T-helper 1 cell (primary cell): ENCODE data around the gene ANO7.
A peak's percentile ranks its signal among the peaks of the same experiment; 100 is the strongest.

Source experiments
- DNase-seq, 5 donors: peaks; one replicate each; pipeline ENCODE4 v3.0.0-alpha.2; 2012 to 2020
- total RNA-seq, 4 donors: gene quantifications; one replicate each; lab custom pipeline; 2026; lab: John Stamatoyannopoulos, UW

ANO7 gene
- 0 to 0.31 (median 0.08) reads per million in 4 donors for total RNA-seq

DNA sequence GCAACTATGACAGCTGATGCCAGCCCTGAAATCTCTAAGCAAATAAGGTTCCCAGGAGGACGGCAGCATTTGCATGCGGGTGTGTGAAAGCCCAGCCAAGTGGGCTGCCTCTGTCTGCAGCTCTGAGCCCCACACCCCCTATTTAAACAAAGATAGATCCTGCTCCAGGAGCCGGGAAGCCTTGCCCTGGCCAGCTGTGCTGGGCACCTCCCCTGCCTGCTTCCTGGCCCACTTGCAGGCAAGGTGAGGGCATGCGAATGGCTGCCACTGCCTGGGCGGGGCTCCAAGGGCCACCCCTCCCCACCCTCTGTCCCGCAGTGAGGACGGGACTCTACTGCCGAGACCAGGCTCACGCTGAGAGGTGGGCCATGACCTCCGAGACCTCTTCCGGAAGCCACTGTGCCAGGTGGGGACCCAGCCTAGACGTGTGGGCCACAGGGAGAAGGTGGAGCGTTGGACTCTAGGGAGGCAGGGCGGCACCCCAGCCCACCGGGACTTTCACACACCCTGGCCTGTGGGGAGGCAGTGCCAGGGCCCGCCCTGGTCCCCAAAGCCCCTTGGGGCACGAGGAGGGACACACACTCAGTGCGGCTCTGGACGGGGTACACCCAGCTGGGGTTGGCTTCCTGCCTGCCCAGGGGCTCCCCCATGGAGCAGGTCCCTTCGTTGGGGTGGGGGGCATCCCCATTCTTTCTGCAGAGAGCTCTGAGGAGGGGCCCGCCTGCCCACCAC is at the start of gene ANO7:
Gene ANO7 (plus strand): TSS at position 317 of the 732 bp plus-strand sequence. CDS start 1,387 bp downstream, outside the sequence.
- DNase-seq, result no peak

GRCh38 chr2:241139531-241140444 is 48.7 kb upstream of the ANO7 start:
- DNase-seq, result no peak

DNA sequence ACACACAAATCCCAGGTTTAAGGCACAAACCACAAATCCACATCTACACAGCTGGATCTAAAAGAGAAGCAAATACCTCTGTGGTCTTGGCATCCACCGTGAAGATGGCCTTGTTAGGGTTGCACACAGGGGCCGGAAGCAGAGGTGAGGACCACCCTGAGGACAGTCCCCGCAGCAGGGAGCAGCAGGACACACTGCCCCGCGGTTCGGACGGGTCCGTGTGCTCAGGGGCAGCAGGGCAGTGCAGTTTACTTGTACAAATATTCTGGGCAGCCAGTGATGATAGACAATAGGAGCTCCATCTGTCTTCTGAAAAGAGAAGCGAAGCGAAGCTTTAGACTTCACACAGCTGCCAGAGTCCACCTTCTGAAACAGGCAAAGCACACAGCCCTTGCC is 48.0 kb upstream of the ANO7 start:
- no peak for DNase-seq

- DNase-seq, result no peak
Measured at GRCh38 chr2:241141214-241141770, 47.2 kb upstream of the ANO7 start.

- DNase-seq, result no peak
Measured at GRCh38 chr2:241142063-241142462, 46.4 kb upstream of the ANO7 start.

- DNase-seq, result no peak
Measured at GRCh38 chr2:241142593-241142992, 45.9 kb upstream of the ANO7 start.

- no peak for DNase-seq
Measured at GRCh38 chr2:241146286-241146685, 42.2 kb upstream of the ANO7 start.

GRCh38 chr2:241147336-241147735 is 41.1 kb upstream of the ANO7 start:
- DNase-seq, result no peak

GRCh38 chr2:241148239-241148638 is 40.2 kb upstream of the ANO7 start:
- no peak for DNase-seq

GRCh38 chr2:241148891-241149674 is 39.4 kb upstream of the ANO7 start, which contains the start of gene PASK:
Gene PASK (minus strand): TSS chr2:241149472. CDS start chr2:241143032, 6,440 bp downstream.
- peak; percentile 86 to 95 (median 90) for DNase-seq

DNA sequence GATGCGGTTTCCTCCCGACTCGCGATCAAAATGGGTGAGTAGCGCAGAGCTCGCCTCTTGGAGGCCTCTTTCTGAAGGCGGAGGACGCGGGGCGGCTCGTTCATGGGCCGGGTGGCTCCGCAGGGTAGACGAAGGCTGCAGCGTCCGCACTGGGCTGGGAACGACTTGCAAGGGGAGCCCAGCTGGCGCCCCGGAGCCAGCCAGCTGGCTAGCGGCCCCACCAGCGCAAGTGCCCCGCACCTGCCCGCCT is 38.9 kb upstream of the ANO7 start:
- DNase-seq, result no peak

GRCh38 chr2:241149925-241150659 is 38.4 kb upstream of the ANO7 start, which contains the start of gene PPP1R7:
Gene PPP1R7 (plus strand): TSS chr2:241150467. CDS start chr2:241150496, 29 bp downstream.
- DNase-seq, result peak; percentile 90 to 95 (median 95)

GRCh38 chr2:241150660-241151530 is 37.6 kb upstream of the ANO7 start:
- DNase-seq, result no peak

- no peak for DNase-seq
Measured at GRCh38 chr2:241151934-241152660, 36.4 kb upstream of the ANO7 start.

GRCh38 chr2:241153616-241154015 is 34.9 kb upstream of the ANO7 start:
- peak in 1 of 5 donors; percentile 25 for DNase-seq

- no peak for DNase-seq
Measured at GRCh38 chr2:241154915-241155314, 33.6 kb upstream of the ANO7 start.

GRCh38 chr2:241155936-241156335 is 32.5 kb upstream of the ANO7 start:
- DNase-seq, result no peak

DNA sequence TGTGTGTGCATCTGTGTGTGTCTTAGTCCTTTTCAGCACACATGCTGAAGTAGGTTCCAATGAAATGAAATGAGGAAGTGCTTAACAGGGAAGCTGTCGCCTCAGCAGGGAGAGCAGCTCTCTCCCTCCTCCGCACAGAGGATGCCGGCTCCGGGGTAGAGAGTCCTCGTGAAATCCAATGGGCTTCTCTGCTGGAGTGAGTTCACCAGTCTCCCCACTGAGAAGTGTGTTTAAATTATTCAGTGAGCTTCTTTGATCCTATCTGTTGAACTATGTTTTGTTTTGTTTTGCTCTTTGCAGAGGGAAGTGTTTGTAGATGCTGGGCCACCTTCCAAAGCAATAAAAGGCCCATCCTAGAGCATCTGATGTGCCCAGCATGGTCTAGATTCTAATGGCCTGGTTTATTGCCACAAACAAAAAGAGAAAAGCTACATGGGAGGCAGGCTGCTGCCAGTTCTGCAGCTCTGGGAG is 31.5 kb upstream of the ANO7 start:
- no peak for DNase-seq

DNA sequence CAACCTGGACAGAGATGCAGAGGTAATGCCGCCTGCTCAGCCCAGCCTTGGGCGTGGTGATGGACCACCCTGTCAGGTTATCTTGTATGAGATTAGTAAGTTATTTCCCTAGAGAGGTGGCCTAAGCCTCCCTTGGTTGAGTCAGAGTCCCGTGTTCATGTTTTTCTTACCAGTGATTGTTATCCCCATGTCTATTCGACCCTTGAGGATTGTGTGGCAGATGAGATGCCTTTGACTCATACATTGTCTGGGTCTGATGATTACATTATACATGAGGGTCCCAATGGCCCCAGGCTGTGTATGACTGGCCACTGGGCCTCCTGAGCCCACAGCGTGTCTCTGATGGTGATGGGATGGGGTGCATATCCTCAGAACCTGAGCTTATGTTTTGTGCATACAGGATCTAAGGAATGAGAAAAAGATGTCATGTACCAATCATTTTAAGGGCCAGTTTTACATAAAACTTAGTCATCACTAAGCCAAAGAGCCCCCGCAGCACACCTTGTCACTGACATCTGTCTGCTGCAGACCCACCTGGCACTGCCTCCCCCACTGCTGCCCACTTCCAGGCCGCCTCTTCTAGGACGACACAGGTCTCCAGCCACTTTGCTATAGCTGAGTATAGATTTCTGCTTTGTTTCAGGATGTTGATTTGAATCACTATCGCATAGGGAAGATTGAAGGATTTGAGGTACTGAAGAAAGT is 30.5 kb upstream of the ANO7 start:
- DNase-seq, result no peak
